ENCODE data around the gene BRF1.

The BRF1 gene

GRCh38 chr14:105247026-105247425, 53.8 kb downstream of the BRF1 start:
- TF ChIP-seq CTCF (IDR thresholded peaks at IDR 0.05), result no peak
- peaks cover 6% of the 10 kb centered on the region for H3K27me3 Mint-ChIP-seq (ENCODE audit: low read depth, poor library complexity)
- no peaks in the 10 kb centered on the region for H3K9me3 Mint-ChIP-seq
- peak overlapping the region; percentile 82 for H3K4me3 Mint-ChIP-seq
- H3K36me3 Mint-ChIP-seq (ENCODE audit: low read depth), result peaks cover 44% of the 10 kb centered on the region
- DNase-seq, result no peak
- peaks cover 19% of the 10 kb centered on the region for H3K4me1 Mint-ChIP-seq
- H3K27ac Mint-ChIP-seq, result no peak overlapping the region

- H3K36me3 Mint-ChIP-seq (ENCODE audit: low read depth), result peaks cover 33% of the 10 kb centered on the region
- no peak overlapping the region for H3K4me3 Mint-ChIP-seq
- H3K27me3 Mint-ChIP-seq (ENCODE audit: low read depth, poor library complexity), result peaks cover 2% of the 10 kb centered on the region
- DNase-seq, result no peak
- H3K4me1 Mint-ChIP-seq, result peaks cover 11% of the 10 kb centered on the region
- TF ChIP-seq CTCF (IDR thresholded peaks at IDR 0.05), result no peak
- no peaks in the 10 kb centered on the region for H3K9me3 Mint-ChIP-seq
- peak overlapping the region; percentile 22 for H3K27ac Mint-ChIP-seq
Observed at GRCh38 chr14:105244334-105244733, 56.5 kb downstream of the BRF1 start.

- H3K4me3 Mint-ChIP-seq, result no peak overlapping the region
- H3K36me3 Mint-ChIP-seq (ENCODE audit: low read depth), result peaks cover 26% of the 10 kb centered on the region
- no peak for DNase-seq
- no peaks in the 10 kb centered on the region for H3K4me1 Mint-ChIP-seq
- TF ChIP-seq CTCF (IDR thresholded peaks at IDR 0.05), result no peak
- no peak overlapping the region for H3K27ac Mint-ChIP-seq
- H3K27me3 Mint-ChIP-seq (ENCODE audit: low read depth, poor library complexity), result no peaks in the 10 kb centered on the region
- no peaks in the 10 kb centered on the region for H3K9me3 Mint-ChIP-seq
Observed at GRCh38 chr14:105241641-105242040, 59.2 kb downstream of the BRF1 start.

DNA sequence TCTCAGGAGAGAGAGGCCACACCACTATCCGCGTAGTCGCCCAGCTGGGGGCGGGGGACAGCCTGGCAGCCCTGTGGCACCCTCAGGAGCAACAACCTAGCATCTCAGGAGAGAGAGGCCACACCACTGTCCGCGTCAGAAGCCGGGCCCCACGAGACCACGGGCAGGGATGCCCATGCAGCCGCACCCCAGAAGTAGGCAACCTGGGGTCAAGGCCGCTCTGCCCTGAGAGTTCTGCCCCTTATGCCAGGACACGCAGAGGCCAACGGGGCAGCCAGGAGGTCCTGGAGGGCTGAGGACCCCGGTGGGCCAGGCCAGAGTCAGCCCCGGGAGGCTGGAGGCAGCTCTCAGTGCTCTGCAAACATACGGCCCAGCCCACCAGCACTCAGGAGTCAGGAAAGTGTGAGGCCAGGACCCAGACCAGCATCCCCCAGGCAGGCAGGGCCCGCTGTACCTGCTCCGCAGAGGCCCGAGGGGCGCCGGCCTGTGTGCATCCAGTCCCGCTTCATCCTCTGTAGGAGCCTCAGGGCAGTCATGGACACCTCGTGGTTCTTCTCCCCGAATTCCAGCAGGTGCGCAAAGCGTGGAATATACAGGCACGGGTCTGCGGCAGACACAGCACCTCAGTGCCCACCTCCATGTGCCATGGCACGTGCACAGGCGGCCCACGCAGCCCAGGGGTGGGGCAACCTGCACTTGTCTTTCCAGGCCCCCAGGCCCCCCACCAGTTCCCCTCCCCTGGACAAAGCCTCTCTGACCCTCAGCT, 59.8 kb downstream of the BRF1 start:
- TF ChIP-seq CTCF (IDR thresholded peaks at IDR 0.05), result no peak
- H3K27ac Mint-ChIP-seq, result no peak overlapping the region
- no peaks in the 10 kb centered on the region for H3K27me3 Mint-ChIP-seq (ENCODE audit: low read depth, poor library complexity)
- no peak overlapping the region for H3K4me3 Mint-ChIP-seq
- no peak for DNase-seq
- H3K9me3 Mint-ChIP-seq, result no peaks in the 10 kb centered on the region
- no peaks in the 10 kb centered on the region for H3K4me1 Mint-ChIP-seq
- H3K36me3 Mint-ChIP-seq (ENCODE audit: low read depth), result peaks cover 24% of the 10 kb centered on the region

GRCh38 chr14:105229099-105229655, 71.6 kb downstream of the BRF1 start:
- H3K9me3 Mint-ChIP-seq, result no peaks in the 10 kb centered on the region
- TF ChIP-seq CTCF (IDR thresholded peaks at IDR 0.05), result no peak
- DNase-seq, result no peak
- H3K27me3 Mint-ChIP-seq (ENCODE audit: low read depth, poor library complexity), result no peaks in the 10 kb centered on the region
- H3K27ac Mint-ChIP-seq, result peak overlapping the region; percentile 42
- H3K4me1 Mint-ChIP-seq, result no peaks in the 10 kb centered on the region
- no peak overlapping the region for H3K4me3 Mint-ChIP-seq
- H3K36me3 Mint-ChIP-seq (ENCODE audit: low read depth), result peaks cover 23% of the 10 kb centered on the region

- Mint-ChIP-seq H3K36me3 (ENCODE audit: low read depth) (peaks cover 29% of the 10 kb centered on the region), H3K27me3 (ENCODE audit: low read depth, poor library complexity) (no peaks in the 10 kb centered on the region), H3K9me3 (no peaks in the 10 kb centered on the region), H3K4me3 (no peak overlapping the region), H3K4me1 (no peaks in the 10 kb centered on the region), H3K27ac (peak overlapping the region; percentile 42)
- DNase-seq, result no peak
- no peak for TF ChIP-seq CTCF (IDR thresholded peaks at IDR 0.05)
Observed at GRCh38 chr14:105228562-105228961, 72.2 kb downstream of the BRF1 start.

Data from nephron progenitor cell (in vitro differentiated cells).